Liver (tissue), 3 donors: ENCODE data around the gene IRF2.

Source experiments
- HNF4A ChIP-seq, 2 donors: conservative IDR thresholded peaks; 2 replicates each; pipeline ENCODE4 v1.6.1; 2016; ENCODE audit warnings: antibody characterized with exemption in 2 of 2, mild to moderate bottlenecking in 2 of 2
- JUND ChIP-seq, 2 donors: IDR thresholded peaks; 2 replicates each; pipeline ENCODE4 v1.6.1; 2016; ENCODE audit warnings: antibody characterized with exemption in 2 of 2
- MAX ChIP-seq: IDR thresholded peaks from 2 replicates; pipeline ENCODE4 v1.6.1; 2016; ENCODE audit warnings: antibody characterized with exemption
- RXRA ChIP-seq, 2 donors: IDR thresholded peaks; 2 replicates each; pipeline ENCODE4 v1.6.1; 2017 to 2018; ENCODE audit warnings: antibody characterized with exemption in 2 of 2, mild to moderate bottlenecking in 1 of 2
- TF ChIP-seq, protein P1 (sequence below): fragments of 150-350 bp; IDR thresholded peaks from 2 replicates; pipeline ENCODE4 v1.5.1; 2017; ENCODE audit warnings: improper control_type of control experiment, low read depth, low read length; ENCODE audit not compliant: missing input control
- TF ChIP-seq, protein P2 (sequence below): IDR thresholded peaks from 2 replicates; pipeline ENCODE4 v1.6.1; 2016; ENCODE audit warnings: antibody characterized with exemption, mild to moderate bottlenecking
- donor health status: healthy.
- donor health status: healthy.

DNA sequence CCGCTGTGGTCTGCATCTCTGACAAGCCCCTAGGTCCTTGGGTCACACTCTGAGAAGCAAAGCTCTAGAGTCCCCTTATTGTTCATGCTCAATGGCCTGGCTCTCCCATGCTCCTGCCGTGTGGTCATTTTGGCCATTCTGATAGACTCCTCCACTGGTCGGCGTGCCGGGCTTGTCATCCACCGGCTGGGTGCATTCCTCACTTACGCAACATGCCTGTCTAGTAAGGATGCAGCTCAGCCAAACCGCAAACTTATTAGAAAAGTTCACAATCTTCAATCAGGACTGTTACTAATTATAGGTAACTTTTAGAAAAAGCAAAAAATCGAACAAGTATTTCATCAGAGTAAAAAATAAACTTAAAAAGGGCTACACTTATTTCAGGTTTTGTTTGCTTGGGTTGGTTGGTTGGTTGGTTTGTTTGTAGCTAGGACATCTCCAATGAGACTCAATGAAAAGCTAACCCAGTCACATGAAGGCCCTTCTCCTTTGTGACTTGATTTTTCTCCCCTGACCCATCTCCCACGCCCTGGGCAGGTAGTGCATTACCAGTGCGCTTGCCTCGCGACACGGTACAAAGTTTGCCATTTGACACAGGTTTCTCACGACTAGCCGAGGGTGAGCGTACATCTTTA lies 41.0 kb downstream of the IRF2 start:
- TF ChIP-seq JUND (IDR thresholded peaks at IDR 0.05) (no peak), MAX (no peak), HNF4A (conservative IDR thresholded peaks at IDR 0.05) (peak in 1 of 2 donors; percentile 34), RXRA (IDR thresholded peaks at IDR 0.05) (peak in 1 of 2 donors; percentile 55)
- TF ChIP-seq, protein P1, sequence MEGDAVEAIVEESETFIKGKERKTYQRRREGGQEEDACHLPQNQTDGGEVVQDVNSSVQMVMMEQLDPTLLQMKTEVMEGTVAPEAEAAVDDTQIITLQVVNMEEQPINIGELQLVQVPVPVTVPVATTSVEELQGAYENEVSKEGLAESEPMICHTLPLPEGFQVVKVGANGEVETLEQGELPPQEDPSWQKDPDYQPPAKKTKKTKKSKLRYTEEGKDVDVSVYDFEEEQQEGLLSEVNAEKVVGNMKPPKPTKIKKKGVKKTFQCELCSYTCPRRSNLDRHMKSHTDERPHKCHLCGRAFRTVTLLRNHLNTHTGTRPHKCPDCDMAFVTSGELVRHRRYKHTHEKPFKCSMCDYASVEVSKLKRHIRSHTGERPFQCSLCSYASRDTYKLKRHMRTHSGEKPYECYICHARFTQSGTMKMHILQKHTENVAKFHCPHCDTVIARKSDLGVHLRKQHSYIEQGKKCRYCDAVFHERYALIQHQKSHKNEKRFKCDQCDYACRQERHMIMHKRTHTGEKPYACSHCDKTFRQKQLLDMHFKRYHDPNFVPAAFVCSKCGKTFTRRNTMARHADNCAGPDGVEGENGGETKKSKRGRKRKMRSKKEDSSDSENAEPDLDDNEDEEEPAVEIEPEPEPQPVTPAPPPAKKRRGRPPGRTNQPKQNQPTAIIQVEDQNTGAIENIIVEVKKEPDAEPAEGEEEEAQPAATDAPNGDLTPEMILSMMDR: peak; percentile 29
- TF ChIP-seq, protein P2, sequence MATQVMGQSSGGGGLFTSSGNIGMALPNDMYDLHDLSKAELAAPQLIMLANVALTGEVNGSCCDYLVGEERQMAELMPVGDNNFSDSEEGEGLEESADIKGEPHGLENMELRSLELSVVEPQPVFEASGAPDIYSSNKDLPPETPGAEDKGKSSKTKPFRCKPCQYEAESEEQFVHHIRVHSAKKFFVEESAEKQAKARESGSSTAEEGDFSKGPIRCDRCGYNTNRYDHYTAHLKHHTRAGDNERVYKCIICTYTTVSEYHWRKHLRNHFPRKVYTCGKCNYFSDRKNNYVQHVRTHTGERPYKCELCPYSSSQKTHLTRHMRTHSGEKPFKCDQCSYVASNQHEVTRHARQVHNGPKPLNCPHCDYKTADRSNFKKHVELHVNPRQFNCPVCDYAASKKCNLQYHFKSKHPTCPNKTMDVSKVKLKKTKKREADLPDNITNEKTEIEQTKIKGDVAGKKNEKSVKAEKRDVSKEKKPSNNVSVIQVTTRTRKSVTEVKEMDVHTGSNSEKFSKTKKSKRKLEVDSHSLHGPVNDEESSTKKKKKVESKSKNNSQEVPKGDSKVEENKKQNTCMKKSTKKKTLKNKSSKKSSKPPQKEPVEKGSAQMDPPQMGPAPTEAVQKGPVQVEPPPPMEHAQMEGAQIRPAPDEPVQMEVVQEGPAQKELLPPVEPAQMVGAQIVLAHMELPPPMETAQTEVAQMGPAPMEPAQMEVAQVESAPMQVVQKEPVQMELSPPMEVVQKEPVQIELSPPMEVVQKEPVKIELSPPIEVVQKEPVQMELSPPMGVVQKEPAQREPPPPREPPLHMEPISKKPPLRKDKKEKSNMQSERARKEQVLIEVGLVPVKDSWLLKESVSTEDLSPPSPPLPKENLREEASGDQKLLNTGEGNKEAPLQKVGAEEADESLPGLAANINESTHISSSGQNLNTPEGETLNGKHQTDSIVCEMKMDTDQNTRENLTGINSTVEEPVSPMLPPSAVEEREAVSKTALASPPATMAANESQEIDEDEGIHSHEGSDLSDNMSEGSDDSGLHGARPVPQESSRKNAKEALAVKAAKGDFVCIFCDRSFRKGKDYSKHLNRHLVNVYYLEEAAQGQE: no peak
